Hepatic stellate cell (primary cell): ENCODE data around the gene KIF17.

Source experiments
- DNase-seq: peaks from one replicate; pipeline ENCODE4 v3.0.0; 2011; ENCODE audit warnings: low spot score

The KIF17 gene

DNA sequence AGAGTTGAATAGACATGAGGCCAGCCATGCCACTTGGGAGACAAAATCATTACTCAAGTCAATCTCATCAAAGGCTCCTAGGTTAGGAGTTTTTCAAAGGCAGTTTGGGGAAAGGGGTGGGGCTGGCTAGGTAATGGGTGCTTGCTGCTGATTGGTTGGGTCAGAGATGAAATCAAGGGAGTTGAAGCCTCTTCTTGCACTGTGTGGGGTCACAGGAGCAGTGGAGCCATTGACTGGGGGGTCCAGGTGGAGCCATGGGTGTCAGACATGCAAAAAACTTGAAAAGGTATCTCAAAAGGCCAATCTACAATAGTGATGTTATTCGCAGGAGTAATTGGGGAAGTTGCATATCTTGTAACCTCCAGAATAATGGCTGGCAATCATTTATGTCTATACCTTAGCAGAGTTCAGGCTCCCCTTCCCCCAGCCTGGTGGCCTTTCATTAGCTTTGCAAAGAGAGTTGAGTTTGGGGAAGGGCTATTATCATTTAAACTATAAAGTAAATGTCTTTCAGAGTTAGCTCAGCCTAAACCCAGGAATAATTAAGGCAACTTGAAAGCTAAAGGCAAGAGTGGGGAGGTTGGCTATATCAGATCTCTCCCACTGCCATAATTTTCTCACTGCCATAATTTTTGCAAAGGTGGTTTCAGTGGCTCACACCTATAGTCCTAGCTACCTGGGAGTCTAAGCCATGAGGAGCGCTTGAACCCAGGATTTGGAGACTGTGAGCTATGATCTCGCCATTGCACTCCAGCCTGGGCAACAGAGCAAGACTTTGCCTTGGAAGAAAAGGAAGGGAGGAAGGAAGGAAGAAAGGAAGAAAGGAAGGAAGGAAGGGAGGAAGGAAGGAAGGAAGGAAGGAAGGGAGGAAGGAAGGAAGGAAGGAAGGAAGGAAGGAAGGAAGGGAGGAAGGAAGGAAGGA is 92.4 kb downstream of the KIF17 start:
- DNase-seq: no peak

DNA sequence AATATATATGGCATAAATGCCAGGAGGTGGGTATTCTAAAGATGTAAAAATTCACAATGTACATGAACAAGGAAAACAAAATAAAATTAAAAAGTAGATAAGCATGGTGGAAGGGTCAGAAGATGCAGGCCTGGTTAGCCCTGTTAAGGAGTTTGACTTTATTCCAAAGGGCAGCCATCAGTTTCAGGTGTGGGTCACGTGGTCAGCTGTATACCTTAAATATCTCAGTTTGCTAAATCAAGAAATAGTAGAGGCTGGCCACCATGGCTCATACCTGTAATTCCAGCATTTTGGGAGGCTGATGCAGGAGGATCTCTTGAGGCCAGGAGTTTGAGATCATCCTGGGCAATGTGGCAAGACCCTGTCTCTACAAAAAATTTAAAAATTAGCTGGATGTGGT is 93.1 kb downstream of the KIF17 start:
- no peak for DNase-seq

DNA sequence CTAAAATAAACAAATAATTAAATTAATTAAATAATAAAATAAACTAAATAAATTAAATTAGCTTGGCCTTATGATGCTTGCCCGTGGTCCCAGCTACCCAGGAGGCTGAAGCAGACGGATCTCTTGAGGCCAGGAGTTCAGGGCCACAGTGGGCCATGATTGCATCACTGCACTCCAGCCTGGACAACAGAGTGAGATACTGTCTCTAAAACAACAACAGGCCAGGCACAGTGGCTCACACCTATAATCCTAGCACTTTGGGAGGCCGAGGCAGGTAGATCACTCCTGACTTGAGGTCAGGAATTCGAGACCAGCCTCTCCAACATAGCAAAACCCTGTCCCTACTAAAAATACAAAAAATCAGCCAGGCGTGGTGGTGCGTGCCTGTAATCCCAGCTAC is 96.8 kb downstream of the KIF17 start:
- DNase-seq: no peak

DNA sequence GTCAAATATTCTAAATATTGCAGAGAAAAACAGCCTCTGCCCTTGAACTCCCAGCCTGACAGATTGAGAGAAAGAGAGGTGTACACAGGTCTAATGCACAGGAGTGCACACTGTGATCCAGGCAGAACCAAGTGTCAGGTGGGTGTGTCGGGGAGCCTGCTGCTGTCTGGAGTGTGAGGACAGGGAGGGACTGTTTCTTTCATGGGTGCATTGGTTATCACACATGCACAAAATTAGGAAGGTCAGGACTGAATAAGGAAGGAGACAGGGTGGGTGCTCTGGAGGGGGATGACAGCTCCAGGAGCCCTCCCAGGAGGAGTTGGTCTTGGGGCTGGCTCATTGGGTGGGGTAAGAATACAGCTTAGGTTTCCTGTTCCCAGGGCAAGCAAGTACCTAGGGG is 97.8 kb downstream of the KIF17 start:
- DNase-seq: no peak

DNA sequence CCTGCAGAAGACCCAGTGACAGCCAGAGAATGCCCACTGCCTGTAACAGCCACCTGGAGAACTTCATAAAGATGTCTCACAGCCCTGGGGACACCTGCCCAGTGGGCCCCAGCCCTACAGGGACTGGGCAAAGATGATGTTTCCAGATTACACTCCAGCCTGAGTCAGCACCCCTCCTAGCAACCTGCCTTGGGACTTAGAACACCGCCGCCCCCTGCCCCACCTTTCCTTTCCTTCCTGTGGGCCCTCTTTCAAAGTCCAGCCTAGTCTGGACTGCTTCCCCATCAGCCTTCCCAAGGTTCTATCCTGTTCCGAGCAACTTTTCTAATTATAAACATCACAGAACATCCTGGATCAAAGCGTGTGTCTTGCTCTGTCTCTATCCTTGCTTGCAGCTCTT is 99.3 kb downstream of the KIF17 start:
- DNase-seq: no peak

DNA sequence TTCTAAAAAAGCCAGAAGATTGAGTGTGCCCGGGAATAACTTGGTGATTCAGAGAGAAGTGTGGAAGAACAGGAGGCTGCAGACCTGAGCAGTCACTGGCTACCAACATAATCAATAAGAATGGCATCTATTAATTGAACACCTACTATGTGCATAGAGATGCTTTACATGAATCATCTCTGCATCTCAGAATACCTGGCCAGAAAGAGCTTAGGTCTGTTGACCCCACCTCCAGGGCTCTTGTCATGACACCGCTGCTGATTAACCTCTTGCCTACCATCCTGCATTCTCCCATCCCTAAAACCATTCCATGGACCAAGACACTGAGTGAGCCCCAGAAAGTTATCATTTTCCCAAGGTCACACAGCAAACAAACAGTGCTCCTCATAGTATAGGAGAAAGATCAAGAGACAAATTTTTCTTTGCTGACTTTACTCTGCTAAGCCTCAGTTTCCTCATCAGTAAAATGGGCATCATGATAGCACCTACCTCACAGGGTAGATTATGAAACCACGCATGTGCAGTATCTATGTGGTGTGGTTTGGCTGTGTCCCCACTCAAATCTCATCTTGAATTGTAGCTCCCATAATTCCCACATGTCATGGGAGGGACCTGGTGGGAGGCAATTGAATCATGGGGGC is 100.8 kb downstream of the KIF17 start:
- no peak for DNase-seq

DNA sequence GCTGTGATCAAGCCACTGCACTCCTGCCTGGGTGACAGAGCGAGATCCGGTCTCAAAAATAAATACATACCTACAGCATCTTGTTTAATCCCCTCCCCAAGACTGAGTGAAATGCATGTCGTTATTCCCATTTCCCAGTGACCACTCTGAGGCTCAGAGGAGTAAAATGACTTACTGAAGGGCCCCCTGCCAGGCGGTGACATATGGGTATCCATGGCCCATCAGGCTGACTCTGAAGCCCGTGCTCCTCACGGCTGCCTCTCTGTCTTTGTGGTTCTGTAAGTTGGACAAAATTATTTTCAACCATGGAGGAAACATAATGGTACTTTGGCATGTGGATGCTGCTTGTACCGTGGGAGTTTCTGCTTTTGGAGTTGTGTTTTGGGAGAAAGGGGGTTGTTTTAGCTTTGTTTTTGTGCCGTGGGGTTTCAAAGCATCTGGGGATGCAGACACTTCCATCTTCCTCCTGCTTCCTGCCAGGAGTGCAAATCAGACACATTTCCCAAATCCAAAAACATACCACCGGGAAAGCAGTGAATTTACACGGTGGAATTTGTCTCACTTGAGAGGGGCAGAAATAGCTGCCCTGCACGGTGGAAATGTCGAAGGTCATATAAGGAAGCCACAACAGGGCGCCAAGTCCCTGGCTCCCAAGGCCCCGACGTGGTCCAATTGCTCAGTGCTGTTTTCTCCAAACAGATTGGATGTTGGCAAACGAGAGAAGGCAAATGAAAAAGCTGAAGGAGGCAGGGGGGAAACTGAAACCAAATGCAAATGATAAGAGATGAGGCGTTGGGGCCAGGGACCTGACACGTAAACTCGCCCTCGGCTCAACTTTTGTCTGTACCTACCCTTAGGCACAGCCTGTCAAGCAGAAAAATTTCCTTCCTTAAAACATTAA is 101.6 kb downstream of the KIF17 start:
- no peak for DNase-seq

DNA sequence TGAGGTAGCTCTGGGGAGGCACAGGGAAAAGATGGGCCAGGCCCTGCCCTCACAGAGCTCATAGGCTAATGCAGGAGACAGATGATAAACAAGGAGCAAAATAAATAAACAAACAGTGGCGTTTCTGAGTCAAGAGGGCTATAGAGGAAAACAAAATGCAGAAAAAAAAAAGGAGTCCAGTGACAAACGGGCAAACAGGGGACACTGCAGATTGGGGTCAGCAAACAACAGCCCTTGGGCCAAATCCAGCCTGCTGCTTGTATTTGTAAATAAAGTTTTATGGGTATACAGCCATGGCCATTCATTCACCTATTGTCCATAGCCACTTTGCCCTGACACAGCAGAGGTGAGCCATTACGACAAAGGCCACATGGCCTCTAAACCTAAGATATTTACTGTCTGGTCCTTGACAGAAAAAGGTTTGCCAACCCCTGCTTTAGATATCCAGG is 103.7 kb downstream of the KIF17 start:
- DNase-seq: no peak
